ENCODE results near the gene CAPN5.

The CAPN5 gene

GRCh38 chr11:77137421-77137820, 70.7 kb downstream of the CAPN5 start:
- no peak for DNase-seq (ENCODE audit: low read depth)
- no peak overlapping the region for H3K4me3 ChIP-seq (ENCODE audit: low read depth, low read length)
- TF ChIP-seq POLR2A (IDR thresholded peaks at IDR 0.05; ENCODE audit: extremely low read depth, insufficient read length) (no peak), CTCF (IDR thresholded peaks at IDR 0.05; ENCODE audit: low read depth, low read length) (no peak), MYC (IDR thresholded peaks at IDR 0.05; ENCODE audit: low read depth, low read length) (no peak), MAX (IDR thresholded peaks at IDR 0.05; ENCODE audit: low read depth, low read length) (no peak)

GRCh38 chr11:77138106-77138649, 71.4 kb downstream of the CAPN5 start:
- no peak overlapping the region for H3K4me3 ChIP-seq (ENCODE audit: low read depth, low read length)
- TF ChIP-seq MYC (IDR thresholded peaks at IDR 0.05; ENCODE audit: low read depth, low read length), result no peak
- no peak for TF ChIP-seq CTCF (IDR thresholded peaks at IDR 0.05; ENCODE audit: low read depth, low read length)
- TF ChIP-seq MAX (IDR thresholded peaks at IDR 0.05; ENCODE audit: low read depth, low read length), result no peak
- TF ChIP-seq POLR2A (IDR thresholded peaks at IDR 0.05; ENCODE audit: extremely low read depth, insufficient read length), result no peak
- no peak for DNase-seq (ENCODE audit: low read depth)

GRCh38 chr11:77139201-77139600, 72.4 kb downstream of the CAPN5 start:
- no peak for DNase-seq (ENCODE audit: low read depth)
- TF ChIP-seq CTCF (IDR thresholded peaks at IDR 0.05; ENCODE audit: low read depth, low read length) (no peak), MYC (IDR thresholded peaks at IDR 0.05; ENCODE audit: low read depth, low read length) (no peak), MAX (IDR thresholded peaks at IDR 0.05; ENCODE audit: low read depth, low read length) (no peak), POLR2A (IDR thresholded peaks at IDR 0.05; ENCODE audit: extremely low read depth, insufficient read length) (no peak)
- H3K4me3 ChIP-seq (ENCODE audit: low read depth, low read length), result no peak overlapping the region

DNA sequence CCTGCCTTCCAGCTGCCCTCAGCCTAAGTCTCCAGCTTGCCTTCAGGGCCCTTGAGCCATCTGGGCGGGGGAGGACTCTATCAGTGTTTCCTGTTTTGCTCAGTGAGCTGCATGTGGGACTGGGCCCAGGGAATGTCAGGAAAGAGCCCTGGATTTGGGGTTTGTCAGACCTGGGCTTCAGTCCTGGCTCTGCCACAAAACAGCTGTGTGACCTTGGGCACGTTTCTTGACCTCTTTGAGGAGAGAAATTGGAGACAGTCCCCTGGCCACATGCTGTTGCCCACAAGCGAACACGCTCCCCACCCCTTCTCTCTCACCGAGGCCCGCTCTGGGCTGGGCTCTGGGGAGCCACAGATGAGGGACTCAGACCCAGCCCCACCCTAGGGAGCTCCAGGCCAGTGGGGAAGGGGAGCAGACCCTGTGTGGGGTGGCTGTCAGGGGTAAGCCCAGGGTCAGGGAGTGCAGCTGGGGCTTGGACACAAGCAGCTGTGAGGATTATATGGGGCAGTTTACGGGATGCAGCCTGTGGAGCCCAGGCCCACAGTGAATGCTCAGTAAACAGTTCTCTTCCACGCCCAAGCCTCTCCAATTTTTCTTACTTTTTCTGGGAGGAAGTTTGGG, 73.6 kb downstream of the CAPN5 start:
- DNase-seq (ENCODE audit: low read depth), result peak; percentile 82
- TF ChIP-seq CTCF (IDR thresholded peaks at IDR 0.05; ENCODE audit: low read depth, low read length), result no peak
- peak; percentile 52; the same call in 1 of the 2 replicates for TF ChIP-seq MAX (IDR thresholded peaks at IDR 0.05; ENCODE audit: low read depth, low read length)
- TF ChIP-seq MYC (IDR thresholded peaks at IDR 0.05; ENCODE audit: low read depth, low read length), result peak; percentile 80
- no peak for TF ChIP-seq POLR2A (IDR thresholded peaks at IDR 0.05; ENCODE audit: extremely low read depth, insufficient read length)
- H3K4me3 ChIP-seq (ENCODE audit: low read depth, low read length), result no peak overlapping the region

DNA sequence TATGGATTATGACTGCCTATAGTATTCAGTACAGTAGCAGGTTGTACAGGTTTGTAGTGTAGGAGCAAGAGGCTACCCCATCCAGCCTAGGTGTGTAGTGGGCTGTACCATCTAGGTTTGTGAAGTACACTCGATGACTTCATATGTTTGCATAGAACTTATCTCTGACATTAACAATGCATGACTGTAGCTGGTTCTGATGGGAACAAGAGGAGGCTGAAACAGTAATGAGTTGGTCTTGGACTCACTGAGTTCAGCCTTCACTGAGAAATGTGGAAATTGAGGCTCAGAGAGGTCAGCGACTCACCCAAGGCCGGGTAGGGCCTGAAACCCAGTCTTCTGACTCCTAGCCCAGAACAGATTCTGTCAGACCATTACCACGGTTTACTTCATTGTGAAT, 74.3 kb downstream of the CAPN5 start:
- TF ChIP-seq POLR2A (IDR thresholded peaks at IDR 0.05; ENCODE audit: extremely low read depth, insufficient read length), result no peak
- H3K4me3 ChIP-seq (ENCODE audit: low read depth, low read length), result no peak overlapping the region
- no peak for DNase-seq (ENCODE audit: low read depth)

GRCh38 chr11:77141475-77141874, 74.7 kb downstream of the CAPN5 start:
- DNase-seq (ENCODE audit: low read depth), result no peak
- H3K4me3 ChIP-seq (ENCODE audit: low read depth, low read length), result no peak overlapping the region
- TF ChIP-seq MYC (IDR thresholded peaks at IDR 0.05; ENCODE audit: low read depth, low read length) (no peak), MAX (IDR thresholded peaks at IDR 0.05; ENCODE audit: low read depth, low read length) (no peak), POLR2A (IDR thresholded peaks at IDR 0.05; ENCODE audit: extremely low read depth, insufficient read length) (no peak), CTCF (IDR thresholded peaks at IDR 0.05; ENCODE audit: low read depth, low read length) (no peak)

Data from NB4 (cell line).